MM.1S (cell line): ENCODE measurements around the gene MTMR12.

Experiments used
- DNase-seq: peaks from one replicate; pipeline ENCODE4 v3.0.0-alpha.2; 2015
- H2AFZ ChIP-seq: fragments of 300-600 bp; sonication (generic); 2 replicates; pipeline ENCODE4 v1.6.0; 2016; ENCODE audit warnings: antibody characterized with exemption, low read length
- H3F3A ChIP-seq: fragments of 300-600 bp; sonication (generic); 2 replicates; pipeline ENCODE4 v1.6.1; 2016; ENCODE audit warnings: mild to moderate bottlenecking, antibody characterized with exemption, low read length, moderate library complexity, mixed read lengths; ENCODE audit not compliant: insufficient read depth
- H3K27ac ChIP-seq: fragments of 300-600 bp; sonication (generic); 2 replicates; pipeline ENCODE4 v1.5.1; 2016; ENCODE audit warnings: mild to moderate bottlenecking, low read length
- H3K27me3 ChIP-seq: fragments of 300-600 bp; sonication (generic); replicated peaks from 2 replicates; pipeline ENCODE4 v1.6.0; 2016; ENCODE audit warnings: low read length; ENCODE audit not compliant: insufficient read depth
- H3K36me3 ChIP-seq: fragments of 300-600 bp; sonication (generic); replicated peaks from 2 replicates; pipeline ENCODE4 v1.6.1; 2016; ENCODE audit warnings: mild to moderate bottlenecking, low read length, mixed read lengths; ENCODE audit not compliant: insufficient read depth
- H3K4me1 ChIP-seq: fragments of 300-600 bp; sonication (generic); 2 replicates; pipeline ENCODE4 v1.6.1; 2016; ENCODE audit warnings: low read length, mixed read lengths
- H3K4me2 ChIP-seq: fragments of 300-600 bp; sonication (generic); 2 replicates; pipeline ENCODE4 v1.6.0; 2016; ENCODE audit warnings: low read depth, low read length
- H3K4me3 ChIP-seq: fragments of 300-600 bp; sonication (generic); 2 replicates; pipeline ENCODE4 v1.5.1; 2016; ENCODE audit warnings: low read length, mixed read lengths
- H3K79me2 ChIP-seq: fragments of 300-600 bp; sonication (generic); 2 replicates; pipeline ENCODE4 v1.6.1; 2016; ENCODE audit warnings: mixed run types, low read length, mixed read lengths
- H3K9ac ChIP-seq: fragments of 300-600 bp; sonication (generic); 2 replicates; pipeline ENCODE4 v1.6.1; 2016; ENCODE audit warnings: low read length, mixed read lengths
- H3K9me2 ChIP-seq: fragments of 300-600 bp; sonication (generic); replicated peaks from 2 replicates; pipeline ENCODE4 v1.6.1; 2016; ENCODE audit warnings: mild to moderate bottlenecking, low read length, mixed read lengths; ENCODE audit not compliant: insufficient read depth
- H3K9me3 ChIP-seq: fragments of 300-600 bp; sonication (generic); replicated peaks from 2 replicates; pipeline ENCODE4 v1.6.1; 2016; ENCODE audit warnings: mild to moderate bottlenecking, low read length, mixed read lengths; ENCODE audit not compliant: insufficient read depth
- H4K20me1 ChIP-seq: fragments of 300-600 bp; sonication (generic); 2 replicates; pipeline ENCODE4 v1.6.1; 2016; ENCODE audit warnings: mild to moderate bottlenecking, low read length, moderate library complexity, mixed read lengths; ENCODE audit not compliant: insufficient read depth
- EZH2 ChIP-seq: fragments of 300-600 bp; sonication (generic); optimal IDR thresholded peaks from 2 replicates; pipeline ENCODE3; 2017; ENCODE audit warnings: low read depth, mild to moderate bottlenecking, antibody characterized with exemption, low read length, mixed read lengths
- EZH2phosphoT487 ChIP-seq: fragments of 300-600 bp; sonication (generic); IDR thresholded peaks from 2 replicates; pipeline ENCODE4 v1.6.1; 2018; ENCODE audit warnings: antibody characterized with exemption, low read length
- TF ChIP-seq, protein P1 (sequence below): fragments of 300-600 bp; sonication (generic); IDR thresholded peaks from 2 replicates; pipeline ENCODE4 v1.5.1; 2016; ENCODE audit warnings: antibody characterized with exemption, low read length, mixed read lengths

MTMR12 gene

GRCh38 chr5:32202394-32202793, 110.3 kb downstream of the MTMR12 start:
- H3K9me3 ChIP-seq: no peaks in the 10 kb centered on the region
- no peaks in the 10 kb centered on the region for H3K79me2 ChIP-seq
- no peak for DNase-seq
- no peaks in the 10 kb centered on the region for H3K27me3 ChIP-seq
- H3K4me3 ChIP-seq: no peak overlapping the region
- H3K9ac ChIP-seq: no peak overlapping the region
- no peaks in the 10 kb centered on the region for H3K9me2 ChIP-seq
- no peak overlapping the region for H3K4me2 ChIP-seq
- no peak overlapping the region for H2AFZ ChIP-seq
- H3K4me1 ChIP-seq: peaks cover 12% of the 10 kb centered on the region
- no peak overlapping the region for H3K27ac ChIP-seq
- TF ChIP-seq EZH2 (no peak), EZH2phosphoT487 (no peak)
- TF ChIP-seq, protein P1, sequence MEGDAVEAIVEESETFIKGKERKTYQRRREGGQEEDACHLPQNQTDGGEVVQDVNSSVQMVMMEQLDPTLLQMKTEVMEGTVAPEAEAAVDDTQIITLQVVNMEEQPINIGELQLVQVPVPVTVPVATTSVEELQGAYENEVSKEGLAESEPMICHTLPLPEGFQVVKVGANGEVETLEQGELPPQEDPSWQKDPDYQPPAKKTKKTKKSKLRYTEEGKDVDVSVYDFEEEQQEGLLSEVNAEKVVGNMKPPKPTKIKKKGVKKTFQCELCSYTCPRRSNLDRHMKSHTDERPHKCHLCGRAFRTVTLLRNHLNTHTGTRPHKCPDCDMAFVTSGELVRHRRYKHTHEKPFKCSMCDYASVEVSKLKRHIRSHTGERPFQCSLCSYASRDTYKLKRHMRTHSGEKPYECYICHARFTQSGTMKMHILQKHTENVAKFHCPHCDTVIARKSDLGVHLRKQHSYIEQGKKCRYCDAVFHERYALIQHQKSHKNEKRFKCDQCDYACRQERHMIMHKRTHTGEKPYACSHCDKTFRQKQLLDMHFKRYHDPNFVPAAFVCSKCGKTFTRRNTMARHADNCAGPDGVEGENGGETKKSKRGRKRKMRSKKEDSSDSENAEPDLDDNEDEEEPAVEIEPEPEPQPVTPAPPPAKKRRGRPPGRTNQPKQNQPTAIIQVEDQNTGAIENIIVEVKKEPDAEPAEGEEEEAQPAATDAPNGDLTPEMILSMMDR: no peak
- no peaks in the 10 kb centered on the region for H4K20me1 ChIP-seq
- H3F3A ChIP-seq: peaks cover 14% of the 10 kb centered on the region
- no peaks in the 10 kb centered on the region for H3K36me3 ChIP-seq

DNA sequence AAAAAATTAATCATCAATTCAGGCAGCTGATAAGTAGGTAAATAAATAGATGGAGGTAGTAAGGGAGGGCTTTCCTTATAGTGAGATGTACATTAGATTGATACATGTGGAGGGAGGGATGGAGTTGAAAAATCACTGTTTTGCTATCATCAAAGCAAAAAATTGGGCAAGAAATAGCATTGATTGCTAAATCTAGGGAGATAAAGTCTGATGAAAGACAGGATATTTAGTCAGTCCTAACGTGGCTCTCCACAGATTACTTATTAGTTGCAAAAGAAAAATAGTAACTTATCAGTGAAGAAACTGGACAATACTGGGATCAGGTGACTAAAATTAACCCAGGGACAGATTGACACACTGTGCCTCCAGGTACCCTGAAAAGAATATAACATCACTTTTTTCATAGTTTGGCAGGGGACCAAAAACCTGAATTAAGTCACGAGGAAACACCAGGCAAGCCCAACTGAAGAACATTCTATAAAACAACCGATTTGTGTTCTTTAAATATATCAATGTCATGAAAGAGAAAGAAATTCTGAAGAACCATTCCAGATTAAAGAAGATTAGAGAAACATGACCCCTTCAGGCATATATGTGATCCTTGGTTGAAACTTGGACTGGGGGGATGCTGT, 111.5 kb downstream of the MTMR12 start:
- no peaks in the 10 kb centered on the region for H3K9me3 ChIP-seq
- no peaks in the 10 kb centered on the region for H4K20me1 ChIP-seq
- DNase-seq: no peak
- H3K4me1 ChIP-seq: peaks cover 2% of the 10 kb centered on the region
- H3K4me2 ChIP-seq: no peak overlapping the region
- no peaks in the 10 kb centered on the region for H3K27me3 ChIP-seq
- no peaks in the 10 kb centered on the region for H3K79me2 ChIP-seq
- no peaks in the 10 kb centered on the region for H3K9me2 ChIP-seq
- H3K4me3 ChIP-seq: no peak overlapping the region
- peaks cover 2% of the 10 kb centered on the region; the same call in 1 of the 2 replicates for H3F3A ChIP-seq
- H3K36me3 ChIP-seq: no peaks in the 10 kb centered on the region
- H3K9ac ChIP-seq: no peak overlapping the region
- no peak overlapping the region for H3K27ac ChIP-seq
- H2AFZ ChIP-seq: no peak overlapping the region
- TF ChIP-seq EZH2: no peak
- TF ChIP-seq, protein P1: no peak

DNA sequence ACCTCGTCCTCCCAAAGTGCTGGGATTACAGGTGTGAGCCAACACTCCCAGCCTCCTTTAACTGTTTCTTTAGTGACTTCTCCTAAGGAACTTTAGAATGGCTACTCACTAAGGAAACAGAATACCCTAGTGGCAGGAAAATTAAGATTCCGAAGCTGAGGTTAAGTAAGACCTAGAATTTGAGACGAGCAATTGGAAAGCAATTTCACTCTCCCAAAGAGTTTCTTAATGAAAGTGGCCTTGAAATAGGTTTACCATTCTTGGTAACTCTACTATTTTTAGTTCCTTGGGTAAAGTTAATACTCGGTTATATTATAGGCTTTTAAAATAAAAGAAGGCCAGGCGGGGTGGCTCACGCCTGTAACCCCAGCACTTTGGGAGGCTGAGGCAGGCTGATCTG, 115.7 kb downstream of the MTMR12 start:
- Histone ChIP-seq H3K9ac (no peak overlapping the region), H3K79me2 (no peaks in the 10 kb centered on the region), H3K4me2 (no peak overlapping the region), H4K20me1 (no peaks in the 10 kb centered on the region), H3K9me2 (no peaks in the 10 kb centered on the region), H3K4me1 (no peaks in the 10 kb centered on the region), H3K9me3 (no peaks in the 10 kb centered on the region), H3K27me3 (no peaks in the 10 kb centered on the region), H3F3A (no peaks in the 10 kb centered on the region), H3K36me3 (no peaks in the 10 kb centered on the region), H2AFZ (no peak overlapping the region), H3K27ac (no peak overlapping the region), H3K4me3 (no peak overlapping the region)
- TF ChIP-seq EZH2phosphoT487: no peak
- TF ChIP-seq, protein P1: no peak
- TF ChIP-seq EZH2: no peak
- no peak for DNase-seq
